ENCODE data around the gene CFAP45. TPM values are rescaled to one million over a fixed set of nuclear protein-coding genes. Genes with fewer than 3 reads are reported as not detected.
A peak's percentile ranks its signal among the peaks of the same experiment; 100 is the strongest.

The CFAP45 gene
- total RNA-seq, 4 donors from 2014 or later: 2.5 TPM; not detected in 3

DNA sequence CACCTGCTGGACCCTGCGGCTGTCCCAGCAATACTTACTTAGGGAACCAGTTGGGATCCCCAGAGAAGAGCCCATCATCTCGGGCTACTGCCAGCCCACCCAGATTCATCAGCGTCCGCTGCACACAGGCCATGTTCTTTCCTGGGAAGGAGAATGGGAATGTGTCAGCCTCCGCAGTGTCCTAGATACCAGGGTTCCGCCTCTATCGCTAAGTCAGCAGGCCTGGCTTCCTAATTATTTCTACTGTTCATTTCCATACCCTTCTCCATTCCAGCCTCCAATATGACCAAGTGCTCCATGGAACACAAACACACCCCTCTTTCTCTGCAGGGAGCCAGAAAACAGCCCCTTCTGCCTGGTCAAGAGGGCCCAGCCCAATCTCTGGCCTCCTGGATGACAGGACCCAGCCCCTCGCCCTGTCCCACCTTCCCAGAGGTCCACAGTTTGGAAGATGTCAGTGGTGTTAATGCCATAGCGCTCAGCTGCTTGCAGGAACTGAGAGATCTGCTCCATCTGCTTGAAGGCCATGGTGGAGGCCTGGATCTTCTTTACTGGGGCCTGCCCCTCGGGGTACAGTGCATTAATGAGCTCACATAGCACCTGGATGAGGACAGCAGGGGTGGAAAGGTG, 19.4 kb upstream of the CFAP45 start:
- TF ChIP-seq CTCF (IDR thresholded peaks at IDR 0.05) (no peak), POLR2A (IDR thresholded peaks at IDR 0.05) (no peak)
- H3K4me1 ChIP-seq: peaks cover 0 to 66% (median 14%) of the 10 kb centered on the region in 4 donors
- no peak for DNase-seq
- H3K9me3 ChIP-seq: no peaks in the 10 kb centered on the region
- H3K4me3 ChIP-seq: no peak overlapping the region
- H3K36me3 ChIP-seq: peaks cover 0 to 40% (median 0%) of the 10 kb centered on the region in 3 donors
- peak overlapping the region in 1 of 4 donors; percentile 96 for H3K27ac ChIP-seq
- no peaks in the 10 kb centered on the region for H3K27me3 ChIP-seq

GRCh38 chr1:159918352-159919200, 18.6 kb upstream of the CFAP45 start:
- no peak for DNase-seq
- TF ChIP-seq POLR2A (IDR thresholded peaks at IDR 0.05) (no peak), CTCF (IDR thresholded peaks at IDR 0.05) (no peak)
- no peaks in the 10 kb centered on the region for H3K27me3 ChIP-seq
- no peaks in the 10 kb centered on the region for H3K9me3 ChIP-seq
- H3K4me1 ChIP-seq: peaks cover 0 to 70% (median 14%) of the 10 kb centered on the region in 4 donors
- no peak overlapping the region for H3K4me3 ChIP-seq
- H3K27ac ChIP-seq: peak overlapping the region in 2 of 4 donors; percentile 26 to 96
- peaks cover 0 to 40% (median 0%) of the 10 kb centered on the region in 3 donors for H3K36me3 ChIP-seq

DNA sequence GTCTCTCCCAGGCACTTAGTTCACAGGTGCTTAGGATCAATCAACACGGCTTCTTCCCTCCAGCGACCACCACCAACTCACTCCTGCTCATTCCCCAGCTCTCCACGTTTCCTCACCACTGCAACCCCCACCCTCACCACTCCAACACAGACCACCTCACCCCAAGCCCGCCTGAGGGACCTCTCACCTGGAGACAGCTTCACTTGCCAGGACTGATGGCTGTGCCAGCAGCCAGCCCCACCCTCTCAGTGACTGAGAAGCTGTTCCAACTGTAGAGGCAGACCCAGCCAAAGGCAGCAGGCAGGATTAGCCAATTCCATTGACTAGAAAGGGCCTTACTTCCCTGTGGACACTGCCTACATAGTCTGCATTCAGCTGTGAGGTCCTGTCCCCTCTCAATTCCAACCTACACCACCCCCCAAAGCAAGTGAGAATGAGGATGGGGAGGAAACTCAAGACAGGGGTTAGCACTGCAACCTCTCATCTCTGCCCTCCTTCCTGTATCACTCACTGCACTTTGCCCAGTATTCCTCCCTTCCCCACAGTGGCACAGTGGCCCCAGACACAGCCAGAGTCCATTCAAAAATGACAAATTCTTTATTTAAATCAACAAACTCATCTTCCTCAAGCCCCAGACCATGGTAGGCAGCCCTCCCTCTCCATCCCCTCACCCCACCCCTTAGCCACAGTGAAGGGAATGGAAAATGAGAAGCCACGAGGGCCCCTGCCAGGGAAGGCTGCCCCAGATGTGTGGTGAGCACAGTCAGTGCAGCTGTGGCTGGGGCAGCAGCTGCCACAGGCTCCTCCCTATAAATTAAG, 17.8 kb upstream of the CFAP45 start:
- no peak overlapping the region for H3K4me3 ChIP-seq
- H3K4me1 ChIP-seq: peaks cover 0 to 71% (median 11%) of the 10 kb centered on the region in 4 donors
- H3K9me3 ChIP-seq: no peaks in the 10 kb centered on the region
- peak overlapping the region in 1 of 4 donors; percentile 26 for H3K27ac ChIP-seq
- DNase-seq: no peak
- peaks cover 0 to 40% (median 0%) of the 10 kb centered on the region in 3 donors for H3K36me3 ChIP-seq
- no peaks in the 10 kb centered on the region for H3K27me3 ChIP-seq
- TF ChIP-seq POLR2A (IDR thresholded peaks at IDR 0.05) (no peak), CTCF (IDR thresholded peaks at IDR 0.05) (no peak)

GRCh38 chr1:159916242-159917051, 16.5 kb upstream of the CFAP45 start:
- Histone ChIP-seq H3K9me3 (no peaks in the 10 kb centered on the region), H3K27me3 (no peaks in the 10 kb centered on the region), H3K27ac (peak overlapping the region in 2 of 4 donors; percentile 9 to 57), H3K4me1 (peaks cover 0 to 70% (median 7%) of the 10 kb centered on the region in 4 donors), H3K36me3 (peaks cover 0 to 40% (median 0%) of the 10 kb centered on the region in 3 donors), H3K4me3 (no peak overlapping the region)
- DNase-seq: no peak
- TF ChIP-seq POLR2A (IDR thresholded peaks at IDR 0.05) (no peak), CTCF (IDR thresholded peaks at IDR 0.05) (no peak)
